HG03575 (cell line): ENCODE measurements around the gene IL17RC.
"Not testable (repeated sequence)": the region's sequence is repeated elsewhere in the genome, so short reads cannot be mapped to it uniquely, and the experiment has no call there.

Source experiments
- ATAC-seq: cut with Tn5 transposase; IDR thresholded peaks from one replicate; pipeline ENCODE4 v1.9.1; 2021; ENCODE audit not compliant: unreplicated experiment, insufficient number of reproducible peaks, low FRiP score; ENCODE audit errors: extremely low read depth

IL17RC gene

GRCh38 chr3:9939906-9940305 lies 23.0 kb downstream of the IL17RC start:
- not testable (repeated sequence) for ATAC-seq

DNA sequence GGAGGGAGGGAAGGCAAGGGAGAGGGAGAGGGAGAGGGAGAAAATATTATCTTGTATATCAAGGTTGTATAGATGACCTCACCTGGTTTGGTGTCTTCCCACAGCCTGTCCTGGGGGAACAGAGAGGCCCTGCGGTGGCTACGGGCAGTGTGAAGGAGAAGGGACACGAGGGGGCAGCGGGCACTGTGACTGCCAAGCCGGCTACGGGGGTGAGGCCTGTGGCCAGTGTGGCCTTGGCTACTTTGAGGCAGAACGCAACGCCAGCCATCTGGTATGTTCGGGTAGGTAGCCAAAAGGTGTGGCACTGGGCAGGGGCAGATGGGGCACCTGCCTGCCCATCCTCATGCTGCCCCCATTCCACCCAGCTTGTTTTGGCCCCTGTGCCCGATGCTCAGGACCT lies 23.8 kb downstream of the IL17RC start:
- no peak for ATAC-seq

DNA sequence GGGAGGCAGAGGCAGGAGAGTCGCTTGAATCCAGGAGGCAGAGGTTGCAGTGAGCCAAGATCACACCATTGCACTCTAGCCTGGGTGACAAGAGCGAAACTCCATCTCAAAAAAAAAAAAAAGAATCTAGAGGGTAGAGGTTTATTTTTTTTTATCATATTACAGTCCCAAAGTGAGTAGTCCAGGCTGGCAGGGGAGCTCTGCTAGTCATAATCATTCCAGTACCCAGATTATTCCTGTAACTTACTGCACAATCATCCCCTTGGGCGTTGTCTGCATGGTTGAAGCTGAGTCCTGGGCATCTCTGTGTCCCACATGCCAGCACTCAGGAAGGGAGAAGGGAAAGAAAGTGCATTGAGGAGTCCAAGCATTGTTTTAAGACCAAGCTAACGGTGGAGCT lies 25.3 kb downstream of the IL17RC start:
- ATAC-seq = no peak

- ATAC-seq = no peak
Observed at GRCh38 chr3:9942934-9943690, 26.2 kb downstream of the IL17RC start.

DNA sequence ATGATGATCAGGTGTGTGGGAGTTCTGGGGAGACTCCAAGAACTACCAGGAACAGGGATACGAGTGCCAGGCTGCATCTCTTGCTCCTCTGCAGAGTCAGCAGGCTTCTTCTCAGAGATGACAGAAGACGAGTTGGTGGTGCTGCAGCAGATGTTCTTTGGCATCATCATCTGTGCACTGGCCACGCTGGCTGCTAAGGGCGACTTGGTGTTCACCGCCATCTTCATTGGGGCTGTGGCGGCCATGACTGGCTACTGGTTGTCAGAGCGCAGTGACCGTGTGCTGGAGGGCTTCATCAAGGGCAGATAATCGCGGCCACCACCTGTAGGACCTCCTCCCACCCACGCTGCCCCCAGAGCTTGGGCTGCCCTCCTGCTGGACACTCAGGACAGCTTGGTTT lies 27.4 kb downstream of the IL17RC start:
- no peak for ATAC-seq

DNA sequence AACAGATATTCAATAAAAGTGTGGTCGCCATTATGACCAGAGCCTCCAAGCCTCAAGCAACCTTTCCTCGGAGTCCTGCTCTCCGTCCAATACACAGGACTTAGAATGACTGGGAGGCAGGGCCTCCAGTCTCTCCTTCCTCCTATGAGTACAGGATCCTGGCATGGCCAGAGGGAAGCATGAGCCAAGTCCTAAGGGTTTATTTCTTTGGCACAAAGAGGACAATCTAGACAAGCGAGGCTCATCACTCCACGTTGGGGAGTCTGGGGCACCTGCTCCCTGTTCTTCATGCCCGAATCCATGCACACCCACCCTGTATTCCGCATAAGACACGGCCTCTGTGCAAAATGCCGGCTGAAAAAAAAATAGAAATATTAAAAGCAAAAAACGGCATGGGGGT lies 28.5 kb downstream of the IL17RC start:
- no peak for ATAC-seq

DNA sequence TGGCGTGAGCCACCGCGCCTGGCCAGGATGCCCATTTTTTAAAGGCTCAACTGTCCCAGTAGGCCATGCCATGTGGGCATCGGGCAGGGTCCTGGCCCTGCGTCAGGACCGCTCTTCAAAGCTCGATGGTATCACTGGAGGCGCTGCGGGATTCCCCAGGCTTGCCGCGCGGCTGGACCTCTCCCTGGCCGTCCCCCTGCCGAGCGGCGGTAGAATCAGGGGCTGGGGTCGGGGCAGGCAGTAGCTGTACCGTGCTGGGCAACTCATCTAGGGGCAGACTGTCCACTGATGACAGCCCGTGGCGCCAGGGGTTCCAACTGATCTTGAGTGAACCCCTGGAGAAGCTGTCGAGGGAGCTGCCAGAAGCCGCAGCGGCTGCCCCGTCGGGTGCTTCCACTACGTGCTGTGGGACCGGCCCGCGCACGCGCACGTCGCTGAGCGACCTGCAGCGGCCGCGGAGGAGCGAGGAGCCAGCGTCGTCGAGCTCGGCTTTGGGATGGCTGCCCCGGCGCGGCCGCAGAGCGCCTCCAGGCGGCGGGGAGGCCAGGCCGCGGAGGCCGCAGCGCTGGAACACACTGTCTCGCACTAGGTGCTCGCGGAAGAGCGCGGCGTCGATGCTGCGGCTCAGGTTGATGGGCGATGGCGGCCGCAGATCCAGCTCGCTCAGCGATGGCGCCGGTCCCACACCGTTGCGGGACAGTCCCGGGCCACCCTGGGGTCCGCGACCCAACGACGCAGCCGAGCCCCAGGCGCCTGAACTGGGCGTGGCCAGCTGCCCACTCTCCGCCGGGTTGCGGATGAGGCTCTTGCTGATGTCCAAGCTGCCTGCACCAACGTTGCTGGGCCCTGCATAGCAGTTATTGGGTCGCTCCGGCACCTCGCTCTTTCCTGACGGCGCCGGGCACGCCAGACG lies 29.5 kb downstream of the IL17RC start:
- no peak for ATAC-seq

GRCh38 chr3:9947025-9947995 lies 30.4 kb downstream of the IL17RC start:
- ATAC-seq = no peak

- no peak for ATAC-seq
Observed at GRCh38 chr3:9948586-9948985, 31.7 kb downstream of the IL17RC start.

DNA sequence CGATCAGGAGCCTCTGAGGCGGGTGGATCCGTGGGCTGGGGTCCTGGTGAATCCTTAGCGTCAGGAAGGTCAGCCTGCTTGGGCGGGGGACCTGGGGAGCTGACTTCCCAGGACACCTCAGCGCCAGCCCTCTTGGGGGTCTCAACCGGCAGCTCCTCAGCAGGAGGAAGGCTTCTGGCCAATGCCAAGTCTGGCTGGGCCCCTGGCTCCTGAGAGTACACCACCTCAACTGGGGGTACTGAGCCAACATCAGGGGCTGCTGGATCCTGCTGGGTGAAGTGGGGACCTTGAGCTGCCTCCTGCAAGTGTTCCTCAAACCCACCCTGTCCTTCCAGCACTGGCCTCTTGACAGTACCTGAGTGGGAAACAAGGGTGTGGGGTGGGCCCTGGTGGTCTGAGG lies 32.2 kb downstream of the IL17RC start:
- ATAC-seq = no peak

GRCh38 chr3:9949626-9950025 lies 32.7 kb downstream of the IL17RC start:
- ATAC-seq = no peak

DNA sequence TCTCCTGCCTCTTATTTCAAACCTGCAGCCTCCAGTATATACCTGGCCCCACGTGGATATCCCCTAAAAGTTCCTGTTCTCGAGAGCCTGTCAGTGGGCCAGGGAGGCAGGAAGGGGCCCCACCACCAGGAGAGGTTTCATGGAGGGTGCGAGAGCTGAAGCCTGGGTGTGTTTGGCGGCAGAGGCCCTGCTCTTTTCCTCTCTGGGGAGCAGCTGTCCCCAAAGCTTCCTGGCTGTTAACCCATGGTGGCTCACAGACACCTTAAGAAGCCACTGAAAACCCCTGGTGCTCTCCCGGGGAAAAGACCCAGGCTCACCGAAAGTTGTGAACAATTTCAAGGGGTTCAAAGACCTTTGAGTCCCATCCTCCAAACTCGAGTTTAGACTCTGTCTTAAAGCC lies 34.2 kb downstream of the IL17RC start:
- ATAC-seq = no peak

GRCh38 chr3:9951598-9951961 lies 34.7 kb downstream of the IL17RC start:
- no peak for ATAC-seq

GRCh38 chr3:9951962-9952805 lies 35.3 kb downstream of the IL17RC start, which contains the start of gene PRRT3:
TSS of gene PRRT3 (minus strand) at chr3:9952408. CDS start at chr3:9950115, 2,293 bp downstream.
- no peak for ATAC-seq

- no peak for ATAC-seq
Observed at GRCh38 chr3:9955067-9955502, 38.2 kb downstream of the IL17RC start.

DNA sequence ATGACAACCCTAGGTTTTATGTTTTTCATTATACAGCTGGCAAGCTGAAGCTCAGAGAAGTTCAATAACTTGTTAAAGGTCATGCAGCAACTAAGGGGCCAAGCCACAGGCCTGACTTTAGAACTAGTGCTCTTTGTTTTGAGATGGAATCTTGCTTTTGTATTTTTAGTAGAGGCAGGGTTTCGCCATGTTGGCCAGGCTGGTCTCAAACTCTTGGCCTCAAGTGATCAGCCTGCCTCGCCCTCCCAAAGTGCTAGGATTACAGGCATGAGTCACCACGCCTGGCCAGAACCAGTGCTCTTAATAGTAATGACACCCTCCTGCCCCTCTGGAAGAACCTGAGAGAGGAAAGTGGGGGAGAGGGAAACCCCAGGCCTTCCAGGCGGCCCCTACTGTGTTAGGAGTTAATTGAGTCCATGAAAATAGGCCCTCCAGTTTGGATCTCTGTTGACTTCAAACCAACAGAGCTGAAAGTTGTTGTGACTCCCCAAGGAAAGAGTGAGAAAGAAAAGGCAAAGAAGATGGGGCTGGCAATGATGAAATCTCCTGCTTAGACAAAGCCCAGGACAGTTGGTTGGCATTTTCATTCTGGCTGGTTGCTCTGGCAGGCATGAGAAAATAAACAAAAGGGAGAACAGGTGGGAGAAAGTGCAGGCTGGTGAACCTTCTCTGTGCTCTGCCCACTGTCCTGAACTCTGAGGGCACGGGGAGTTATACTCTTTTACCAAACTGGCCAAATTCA lies 38.9 kb downstream of the IL17RC start:
- no peak for ATAC-seq

DNA sequence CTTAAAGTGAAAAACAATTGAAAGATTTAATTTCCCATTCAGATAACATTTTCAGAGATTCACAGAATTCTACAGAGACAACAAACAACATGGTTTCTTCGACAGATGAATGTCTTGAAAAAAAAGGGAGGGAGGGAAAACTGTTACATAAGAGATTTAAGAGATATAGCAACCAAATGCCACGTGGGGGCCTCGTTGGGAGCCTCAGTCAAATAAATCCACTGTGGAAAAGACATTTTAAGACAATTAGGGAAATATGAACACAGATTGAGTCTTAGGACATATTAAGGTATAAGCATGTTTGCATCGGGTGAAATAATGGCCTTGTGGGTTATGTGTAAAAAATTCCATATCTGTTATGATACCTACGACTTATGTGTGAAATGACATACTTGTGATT lies 40.3 kb downstream of the IL17RC start:
- ATAC-seq = no peak
